Superior temporal gyrus (tissue), 1 donor: ENCODE results near the gene OR12D2.
"Not testable (repeated sequence)": the region's sequence is repeated elsewhere in the genome, so short reads cannot be mapped to it uniquely, and the experiment has no call there.

ENCODE experiments used
- DNase-seq: peaks from one replicate; pipeline ENCODE4 v3.0.0-alpha.2; 2016; ENCODE audit errors: extremely low spot score

Gene OR12D2

GRCh38 chr6:29395331-29395730, at the start of gene OR12D2:
Gene OR12D2 (plus strand): TSS chr6:29395631. CDS start chr6:29396700, 1,069 bp downstream.
- DNase-seq: no peak

- DNase-seq: not testable (repeated sequence)
These were observed 46.1 kb upstream of the OR12D2 start for GRCh38 chr6:29349348-29349747.

GRCh38 chr6:29354980-29355379, 40.5 kb upstream of the OR12D2 start:
- no peak for DNase-seq

- DNase-seq: no peak
These were observed 39.8 kb upstream of the OR12D2 start for GRCh38 chr6:29355603-29356002.

GRCh38 chr6:29368765-29369164, 26.7 kb upstream of the OR12D2 start, which contains the start of gene OR5V1:
Gene OR5V1 (minus strand): TSS chr6:29368865. CDS start chr6:29356195, 12,670 bp downstream.
- DNase-seq: no peak

GRCh38 chr6:29375191-29375590, 20.2 kb upstream of the OR12D2 start, which contains the start of gene OR12D3:
Gene OR12D3 (minus strand): TSS chr6:29375291. CDS start chr6:29375287, 4 bp downstream.
- no peak for DNase-seq

GRCh38 chr6:29376003-29376402, 19.4 kb upstream of the OR12D2 start:
- DNase-seq: no peak

GRCh38 chr6:29388533-29388932, 6.9 kb upstream of the OR12D2 start:
- DNase-seq: no peak

GRCh38 chr6:29399525-29399924, 4.1 kb downstream of the OR12D2 start:
- DNase-seq: no peak

GRCh38 chr6:29403801-29404200, 8.4 kb downstream of the OR12D2 start:
- DNase-seq: no peak

- DNase-seq: no peak
These were observed 19.2 kb downstream of the OR12D2 start, which contains the start of gene OR12D1 for GRCh38 chr6:29414588-29414987. Gene OR12D1 (plus strand): TSS chr6:29414928.

- no peak for DNase-seq
These were observed 24.1 kb downstream of the OR12D2 start for GRCh38 chr6:29419516-29419915.

GRCh38 chr6:29424168-29424567, 28.7 kb downstream of the OR12D2 start:
- no peak for DNase-seq

GRCh38 chr6:29424575-29424974, 29.1 kb downstream of the OR12D2 start:
- DNase-seq: no peak

- no peak for DNase-seq
These were observed 29.6 kb downstream of the OR12D2 start for GRCh38 chr6:29425075-29425474.

GRCh38 chr6:29426654-29427053, 31.2 kb downstream of the OR12D2 start:
- no peak for DNase-seq

- not testable (repeated sequence) for DNase-seq
These were observed 41.3 kb downstream of the OR12D2 start for GRCh38 chr6:29436730-29437129.

GRCh38 chr6:29439006-29439405, 43.6 kb downstream of the OR12D2 start, which contains the start of gene OR10C1:
Gene OR10C1 (plus strand): TSS chr6:29439306. CDS start chr6:29440016, 710 bp downstream.
- DNase-seq: no peak

- no peak for DNase-seq
These were observed 47.3 kb downstream of the OR12D2 start for GRCh38 chr6:29442719-29443118.

- not testable (repeated sequence) for DNase-seq
These were observed 48.6 kb downstream of the OR12D2 start for GRCh38 chr6:29444031-29444430.
